Small intestine (tissue), 7 donors: ENCODE data around the gene LLCFC1. TPM values are rescaled to one million over a fixed set of nuclear protein-coding genes. Genes with fewer than 3 reads are reported as not detected.

Experiments used
- DNase-seq, 2 donors: peaks; one replicate each; pipeline versions ENCODE4 v3.0.0 to v3.0.0-alpha.2; 2013
- FAIRE-seq: peaks from 2 replicates; lab custom pipeline; 2012; peaks lifted over from hg19 to GRCh38; lab: Jason Lieb, UNC
- H3K27ac ChIP-seq, 3 donors: one replicate each; pipeline ENCODE4 v1.5.1; 2013; ENCODE audit warnings: low read length in 2 of 3, mild to moderate bottlenecking in 2 of 3, control low read depth in 1 of 3, inconsistent platforms in 1 of 3, low read depth in 1 of 3, moderate library complexity in 1 of 3
- H3K27me3 ChIP-seq, 3 donors: one replicate each; pipeline ENCODE4 v1.6.1; 2013; ENCODE audit warnings: low read length in 3 of 3, inconsistent platforms in 1 of 3; ENCODE audit not compliant: control insufficient read depth in 3 of 3, insufficient read depth in 3 of 3
- H3K36me3 ChIP-seq, 3 donors: one replicate each; pipeline ENCODE4 v1.6.1; 2013; ENCODE audit warnings: low read length in 3 of 3, inconsistent platforms in 1 of 3, low read depth in 1 of 3, mild to moderate bottlenecking in 1 of 3, moderate library complexity in 1 of 3; ENCODE audit not compliant: control insufficient read depth in 3 of 3, insufficient read depth in 2 of 3
- H3K4me1 ChIP-seq, 3 donors: one replicate each; pipeline ENCODE4 v1.6.1; 2013; ENCODE audit warnings: low read length in 2 of 3, inconsistent platforms in 1 of 3, low read depth in 1 of 3, mild to moderate bottlenecking in 1 of 3, moderate library complexity in 1 of 3; ENCODE audit not compliant: control insufficient read depth in 3 of 3, insufficient read depth in 2 of 3
- H3K4me3 ChIP-seq, 3 donors: one replicate each; pipeline ENCODE4 v1.5.1; 2013; ENCODE audit warnings: low read length in 3 of 3, control low read depth in 1 of 3, inconsistent platforms in 1 of 3, low read depth in 1 of 3, mild to moderate bottlenecking in 1 of 3, moderate library complexity in 1 of 3
- H3K9me3 ChIP-seq, 2 donors: one replicate each; pipeline ENCODE4 v1.6.1; 2013; ENCODE audit warnings: low read depth in 1 of 2, low read length in 1 of 2; ENCODE audit not compliant: control insufficient read depth in 2 of 2, insufficient read depth in 1 of 2
- WGBS, 3 donors: extraction: QIAGEN DNeasy Blood & Tissue Kit; methylation state at CpG; one replicate each; pipeline ENCODE4 v1.1.7; 2013; 5-methylcytosine and 5-hydroxymethylcytosine counted together
- polyA plus RNA-seq, 4 donors: library from polyadenylated mRNA; stranded (reverse) in 3 of 4; unstranded in 1 of 4; fragments of 200-250 nt in 3 of 4; fragments of 120-200 nt in 1 of 4; gene quantifications; one replicate each; pipeline versions ENCODE4 v1.2.1 to v1.2.3, GENCODE V29; 2013
- donor health status: healthy with polysubstance abuse.
- donor health status: control.
- donor health status: control.
- donor health status: Bipolar disorder and iron deficiency.
- donor health status: healthy.

The LLCFC1 gene
- polyA plus RNA-seq, 4 donors: 0.19 TPM; not detected in 3

DNA sequence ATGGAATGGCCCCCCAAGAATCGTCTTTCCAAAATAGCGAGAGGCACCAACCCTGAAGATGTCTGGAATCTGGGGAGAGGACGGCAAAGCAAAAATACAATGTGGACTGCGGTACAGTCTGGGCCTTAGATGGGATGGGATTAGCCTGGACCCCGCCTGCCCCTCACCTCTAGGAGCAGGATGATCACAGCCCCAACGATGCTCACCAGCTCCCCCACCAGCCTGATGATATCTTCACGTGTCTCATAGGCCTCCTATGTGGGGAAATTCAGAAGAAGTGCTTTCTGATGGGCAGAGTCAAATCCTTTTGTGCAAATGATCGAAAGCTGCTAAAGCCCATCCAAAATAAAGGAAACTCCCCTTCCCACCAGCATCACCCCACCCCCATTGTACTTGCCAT, 24.0 kb upstream of the LLCFC1 start:
- no peaks in the 10 kb centered on the region for H3K9me3 ChIP-seq
- no peak overlapping the region for H3K27ac ChIP-seq
- H3K4me3 ChIP-seq: no peak overlapping the region
- peaks cover 0 to 24% (median 0%) of the 10 kb centered on the region in 3 donors for H3K4me1 ChIP-seq
- H3K27me3 ChIP-seq: peaks cover 0 to 2% (median 0%) of the 10 kb centered on the region in 3 donors
- FAIRE-seq: no peak
- H3K36me3 ChIP-seq: no peaks in the 10 kb centered on the region
- 86 to 93% (median 87%) methylated on average over 8 of the region's 8 CpGs for WGBS, 3 donors
- DNase-seq: no peak

DNA sequence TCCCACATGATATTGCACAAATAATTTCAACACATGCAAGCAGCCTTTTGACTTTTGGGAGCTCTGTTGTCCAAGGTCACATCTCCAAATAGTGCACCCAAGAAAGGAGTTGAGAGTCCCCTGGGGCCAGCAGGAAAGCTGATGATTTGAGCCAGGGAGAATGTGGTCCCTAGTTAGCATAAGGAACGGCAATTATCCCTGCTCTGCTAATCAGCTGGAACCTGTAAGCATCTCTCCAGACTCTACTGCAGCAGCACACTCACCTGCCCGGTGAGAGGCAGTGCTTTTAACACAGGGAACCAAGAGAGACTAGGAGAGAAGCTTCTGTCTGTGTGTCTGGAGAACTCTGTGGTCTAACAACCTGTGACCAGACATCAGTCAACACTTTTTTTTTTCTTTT, 22.8 kb upstream of the LLCFC1 start:
- FAIRE-seq (no peak), DNase-seq (no peak)
- peaks cover 0 to 13% (median 0%) of the 10 kb centered on the region in 3 donors for H3K4me1 ChIP-seq
- peaks cover 0 to 2% (median 0%) of the 10 kb centered on the region in 3 donors for H3K27me3 ChIP-seq
- H3K27ac ChIP-seq: no peak overlapping the region
- 41 to 65% (median 47%) methylated on average over 2 of the region's 2 CpGs for WGBS, 3 donors
- no peaks in the 10 kb centered on the region for H3K9me3 ChIP-seq
- H3K4me3 ChIP-seq: no peak overlapping the region
- H3K36me3 ChIP-seq: no peaks in the 10 kb centered on the region

DNA sequence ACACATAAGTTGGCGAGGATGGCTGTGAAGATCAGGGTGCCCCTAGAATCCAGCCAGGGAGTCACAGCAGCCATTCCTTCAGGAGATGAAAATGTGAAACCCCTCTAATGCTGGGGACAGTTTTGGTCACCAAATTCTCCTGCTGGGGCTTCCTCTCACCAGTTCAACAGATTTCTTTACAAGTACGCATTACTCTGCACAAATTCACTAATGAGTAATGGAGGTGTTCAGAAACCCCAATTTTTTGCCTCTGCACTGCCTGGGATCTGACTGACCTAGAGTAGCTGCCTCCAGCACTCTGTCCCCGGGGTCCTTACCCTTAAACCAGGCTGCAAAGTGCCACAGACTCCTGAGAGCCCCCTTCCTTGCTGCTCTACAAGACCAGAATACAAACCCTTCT, 21.8 kb upstream of the LLCFC1 start:
- peaks cover 0 to 17% (median 0%) of the 10 kb centered on the region in 3 donors for H3K4me1 ChIP-seq
- H3K27me3 ChIP-seq: peaks cover 0 to 2% (median 0%) of the 10 kb centered on the region in 3 donors
- WGBS, 3 donors: 75 to 90% (median 80%) methylated on average over 3 of the region's 3 CpGs
- DNase-seq (no peak), FAIRE-seq (no peak)
- no peak overlapping the region for H3K4me3 ChIP-seq
- no peaks in the 10 kb centered on the region for H3K9me3 ChIP-seq
- H3K27ac ChIP-seq: no peak overlapping the region
- H3K36me3 ChIP-seq: no peaks in the 10 kb centered on the region

DNA sequence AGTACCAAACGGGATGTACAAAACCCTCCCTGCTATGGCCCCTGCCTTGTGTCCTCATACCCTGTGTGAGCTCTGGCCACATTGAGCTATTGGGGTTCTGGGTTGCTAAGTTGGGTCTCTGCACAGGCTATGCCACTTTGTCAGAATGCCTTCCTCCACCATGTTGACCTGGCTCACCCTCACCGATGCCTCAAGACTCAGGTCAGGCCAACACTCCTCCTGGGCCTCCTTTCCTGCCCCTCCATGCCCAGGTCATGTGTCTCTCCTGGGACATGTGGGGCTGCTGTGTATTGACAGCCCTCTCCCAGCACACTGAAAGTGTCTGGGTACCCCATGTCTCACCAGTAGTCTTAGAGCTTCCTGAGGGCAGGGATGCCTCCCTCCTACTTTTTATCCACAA, 20.4 kb upstream of the LLCFC1 start:
- no peak for DNase-seq
- no peaks in the 10 kb centered on the region for H3K36me3 ChIP-seq
- 80 to 89% (median 88%) methylated on average over 2 of the region's 2 CpGs for WGBS, 3 donors
- no peaks in the 10 kb centered on the region for H3K9me3 ChIP-seq
- no peak overlapping the region for H3K27ac ChIP-seq
- FAIRE-seq: no peak
- H3K4me1 ChIP-seq: peaks cover 0 to 20% (median 3%) of the 10 kb centered on the region in 3 donors
- H3K27me3 ChIP-seq: peaks cover 0 to 2% (median 0%) of the 10 kb centered on the region in 3 donors
- H3K4me3 ChIP-seq: no peak overlapping the region

DNA sequence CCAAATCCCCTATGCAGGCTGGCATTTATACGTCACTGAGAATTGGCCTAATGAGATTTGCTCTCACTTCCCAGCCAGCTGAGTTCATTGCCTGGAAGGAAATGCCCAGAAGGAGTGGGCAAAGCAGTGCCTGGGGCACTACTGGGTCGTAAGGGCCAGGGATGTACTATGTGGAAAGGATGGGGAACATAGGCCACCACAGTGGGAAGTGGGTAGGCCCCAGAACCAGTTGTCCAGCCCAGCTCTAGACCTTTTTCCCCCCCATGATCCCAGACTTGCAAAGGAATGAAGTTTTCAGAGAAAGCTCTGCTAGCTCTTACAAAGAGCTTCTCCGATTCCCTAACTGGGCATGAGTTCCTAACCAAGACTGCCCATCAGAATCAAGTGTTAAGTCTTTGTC, 19.6 kb upstream of the LLCFC1 start:
- H3K4me1 ChIP-seq: peaks cover 0 to 16% (median 5%) of the 10 kb centered on the region in 3 donors

DNA sequence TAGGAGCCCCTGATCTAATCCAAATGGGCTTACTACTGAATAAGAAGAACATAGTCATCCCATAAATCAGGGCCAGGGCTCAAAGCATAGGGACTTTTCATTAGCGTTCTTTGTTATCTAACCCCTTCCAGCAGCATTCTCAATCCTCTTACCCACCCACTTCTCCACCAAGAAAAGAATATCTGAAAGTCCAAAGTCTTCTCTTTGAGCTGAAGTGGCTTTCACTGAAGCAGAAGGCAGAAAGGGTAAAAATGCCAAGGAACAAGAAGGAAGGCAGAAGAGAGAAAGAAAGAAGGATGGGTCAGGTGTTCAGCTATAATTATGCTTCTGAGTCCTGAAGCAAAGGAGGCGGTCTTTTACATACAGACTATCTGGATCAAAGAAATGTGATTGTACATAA, 15.9 kb upstream of the LLCFC1 start:
- H3K9me3 ChIP-seq: no peaks in the 10 kb centered on the region
- 18 to 55% (median 18%) methylated on average over 2 of the region's 2 CpGs for WGBS, 3 donors
- no peak overlapping the region for H3K4me3 ChIP-seq
- H3K4me1 ChIP-seq: peaks cover 0 to 16% (median 5%) of the 10 kb centered on the region in 3 donors
- DNase-seq (peak; percentile 39 to 54), FAIRE-seq (no peak)
- peaks cover 0 to 2% (median 0%) of the 10 kb centered on the region in 3 donors for H3K27me3 ChIP-seq
- no peaks in the 10 kb centered on the region for H3K36me3 ChIP-seq
- peak overlapping the region in 1 of 3 donors; percentile 71 for H3K27ac ChIP-seq

More for the DNA sequence above, 19.6 kb upstream of the LLCFC1 start:
- WGBS, 3 donors: 87 to 94% (median 88%) methylated on average over 3 of the region's 3 CpGs
- FAIRE-seq (no peak), DNase-seq (no peak)
- Histone ChIP-seq H3K4me3 (no peak overlapping the region), H3K9me3 (no peaks in the 10 kb centered on the region), H3K36me3 (no peaks in the 10 kb centered on the region), H3K27me3 (peaks cover 0 to 2% (median 0%) of the 10 kb centered on the region in 3 donors), H3K27ac (no peak overlapping the region)

DNA sequence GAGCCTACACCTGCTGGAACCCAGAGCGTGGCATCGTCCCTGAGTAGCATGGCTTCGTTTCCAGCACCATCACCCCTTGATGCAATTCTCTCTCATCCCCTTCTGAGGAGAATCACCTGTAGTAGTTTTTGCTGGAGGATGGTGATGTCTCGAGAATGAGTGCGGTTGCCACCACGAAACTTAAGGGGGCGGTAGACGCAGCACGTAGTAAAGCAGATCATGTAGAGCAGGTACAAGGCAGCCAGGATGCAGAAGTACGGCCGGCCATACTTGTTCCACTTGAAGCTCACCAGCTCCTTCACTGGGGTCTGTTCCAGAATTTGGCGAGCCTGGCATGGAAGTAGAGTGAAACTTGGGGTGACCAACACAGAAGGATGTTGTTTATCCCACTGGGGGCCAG, 13.9 kb upstream of the LLCFC1 start:
- Histone ChIP-seq H3K4me3 (no peak overlapping the region), H3K27me3 (no peaks in the 10 kb centered on the region), H3K4me1 (peaks cover 0 to 16% (median 5%) of the 10 kb centered on the region in 3 donors), H3K36me3 (no peaks in the 10 kb centered on the region), H3K27ac (no peak overlapping the region), H3K9me3 (no peaks in the 10 kb centered on the region)
- DNase-seq: no peak
- 75 to 88% (median 79%) methylated on average over 12 of the region's 12 CpGs for WGBS, 3 donors
- FAIRE-seq: no peak

DNA sequence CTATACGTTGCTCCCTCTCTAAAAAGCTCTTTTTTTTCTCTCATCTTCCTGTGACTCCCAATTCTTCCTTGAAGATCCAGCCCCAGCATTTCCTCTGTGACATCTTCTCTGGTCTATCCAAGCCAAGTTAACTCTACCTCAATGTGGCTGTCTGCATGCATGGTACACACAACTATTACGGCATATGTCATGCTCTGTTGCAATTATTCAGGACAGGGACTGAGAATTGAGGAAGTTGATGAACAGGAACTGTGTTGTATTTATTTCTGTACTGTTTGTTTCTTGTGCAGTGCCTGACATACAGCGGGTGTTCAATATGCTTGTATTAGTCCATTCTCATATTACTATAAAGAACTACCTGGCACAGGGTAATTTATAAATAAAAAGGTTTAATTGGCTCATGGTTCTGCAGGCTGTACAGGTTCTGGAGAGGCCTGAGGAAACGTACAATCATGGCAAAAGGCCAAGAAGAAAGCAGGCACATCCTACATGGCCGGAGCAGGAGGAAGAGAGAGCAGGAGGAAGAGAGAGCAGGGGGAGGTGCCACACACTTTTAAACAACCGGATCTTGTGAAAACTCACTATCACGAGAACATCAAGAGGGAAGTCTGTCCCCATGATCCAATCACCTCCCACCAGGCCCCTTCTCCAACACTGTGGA, 12.1 kb upstream of the LLCFC1 start:
- H3K27me3 ChIP-seq: no peaks in the 10 kb centered on the region
- FAIRE-seq (no peak), DNase-seq (no peak)
- peaks cover 0 to 15% (median 5%) of the 10 kb centered on the region in 3 donors for H3K4me1 ChIP-seq
- H3K36me3 ChIP-seq: no peaks in the 10 kb centered on the region
- H3K9me3 ChIP-seq: no peaks in the 10 kb centered on the region
- H3K4me3 ChIP-seq: no peak overlapping the region
- no peak overlapping the region for H3K27ac ChIP-seq
- WGBS, 3 donors: 56 to 75% (median 64%) methylated on average over 7 of the region's 7 CpGs
